Erythroblast (primary cell): ENCODE results near the gene CTU2.

Source experiments
- GATA1 ChIP-seq: IDR thresholded peaks from 2 replicates; pipeline ENCODE4 v1.6.1; 2011; ENCODE audit warnings: low read depth, mild to moderate bottlenecking, control low read depth, low read length, moderate library complexity
- POLR2A ChIP-seq: IDR thresholded peaks from 2 replicates; pipeline ENCODE4 v1.6.1; 2011; ENCODE audit warnings: mild to moderate bottlenecking, low read length

DNA sequence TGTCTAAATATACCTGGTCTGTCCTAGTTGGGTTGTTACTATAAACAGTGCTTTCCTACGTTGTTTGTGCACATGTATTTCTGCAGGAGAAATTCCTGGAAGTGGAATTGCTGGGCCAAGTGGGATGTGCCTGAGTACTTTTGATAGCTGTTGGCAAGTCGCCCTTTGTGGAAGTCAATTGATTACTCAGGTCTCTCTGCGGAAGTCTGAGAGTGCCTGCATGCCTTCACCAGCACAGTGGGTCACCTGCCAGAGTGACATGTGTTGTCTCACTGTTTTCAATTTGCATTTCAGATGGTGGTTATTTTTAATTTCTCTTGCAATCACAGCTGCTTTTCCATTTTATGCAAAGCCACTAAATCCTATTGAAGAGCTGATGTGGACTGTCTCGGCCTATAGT lies 41.2 kb upstream of the CTU2 start:
- no peak for TF ChIP-seq POLR2A
- no peak for TF ChIP-seq GATA1
